ENCODE results near the gene RDH5. TPM values are rescaled to one million over a fixed set of nuclear protein-coding genes. Genes with fewer than 3 reads are reported as not detected.

RDH5 gene
- total RNA-seq, 4 donors from 2014 or later: 5.7 to 15.3 (median 9.5) TPM

- no peak for DNase-seq (ENCODE audit: low spot score in 2 of 2)
- H3K4me1 ChIP-seq: no peaks in the 10 kb centered on the region
- no peak overlapping the region for H3K4me3 ChIP-seq
- H3K27ac ChIP-seq: no peak overlapping the region
- peaks cover 37% of the 10 kb centered on the region for H3K36me3 ChIP-seq
- no peaks in the 10 kb centered on the region for H3K27me3 ChIP-seq
- 95% methylated on average over 4 of the region's 4 CpGs for WGBS
- TF ChIP-seq POLR2A (IDR thresholded peaks at IDR 0.05): no peak
- no peak for TF ChIP-seq CTCF (IDR thresholded peaks at IDR 0.05)
- no peaks in the 10 kb centered on the region for H3K9me3 ChIP-seq
These were observed 47.0 kb downstream of the RDH5 start for GRCh38 chr12:55767156-55767555.

GRCh38 chr12:55771736-55772135, 51.5 kb downstream of the RDH5 start:
- no peak for DNase-seq (ENCODE audit: low spot score in 2 of 2)
- Histone ChIP-seq H3K36me3 (peaks cover 39% of the 10 kb centered on the region), H3K9me3 (no peaks in the 10 kb centered on the region), H3K27me3 (no peaks in the 10 kb centered on the region), H3K27ac (no peak overlapping the region), H3K4me3 (no peak overlapping the region), H3K4me1 (no peaks in the 10 kb centered on the region)
- TF ChIP-seq POLR2A (IDR thresholded peaks at IDR 0.05) (no peak), POLR2AphosphoS5 (IDR thresholded peaks at IDR 0.05) (no peak), EP300 (IDR thresholded peaks at IDR 0.05) (no peak), CTCF (IDR thresholded peaks at IDR 0.05) (no peak)
- WGBS: 71% methylated on average over 6 of the region's 6 CpGs

Other genes with a start within 250 kb of the RDH5 start
- not detected for gene OR6C68, start 228.0 kb upstream of the RDH5 start, total RNA-seq
- gene OR6C4, start 170.8 kb upstream of the RDH5 start, total RNA-seq: not detected
- gene OR2AP1, start 147.9 kb upstream of the RDH5 start, total RNA-seq: not detected
- not detected for gene OR10P1, start 83.5 kb upstream of the RDH5 start, total RNA-seq
- 10 to 100 TPM in 3 of 4 donors, 1 to 10 TPM in 1; 9.5 to 20.6 (median 15.8) TPM for gene ITGA7, start 12.5 kb upstream of the RDH5 start, total RNA-seq
- gene BLOC1S1, start 4.3 kb upstream of the RDH5 start, total RNA-seq: 100 to 1,000 TPM in 3 of 4 donors, 10 to 100 TPM in 1; 92.7 to 166 (median 139) TPM
- 100 to 1,000 TPM; 176 to 303 (median 193) TPM for gene CD63, start 8.6 kb downstream of the RDH5 start, total RNA-seq
- 1 to 10 TPM in 3 of 4 donors, under 1 TPM in 1; 0.68 to 3.8 (median 2.0) TPM for gene GDF11, start 22.7 kb downstream of the RDH5 start, total RNA-seq
- gene SARNP, start 97.3 kb downstream of the RDH5 start, total RNA-seq: 10 to 100 TPM; 32.0 to 45.8 (median 40.1) TPM
- 10 to 100 TPM in 3 of 4 donors, 1 to 10 TPM in 1; 8.6 to 22.8 (median 18.2) TPM for gene ORMDL2, start 97.6 kb downstream of the RDH5 start, total RNA-seq
- gene DNAJC14, start 109.2 kb downstream of the RDH5 start, total RNA-seq: 10 to 100 TPM; 29.8 to 38.2 (median 36.2) TPM
- 10 to 100 TPM in 1 of 4 donors, 1 to 10 TPM in 3; 4.2 to 10.5 (median 5.5) TPM for gene MMP19, start 122.5 kb downstream of the RDH5 start, total RNA-seq
- gene PYM1, start 207.5 kb downstream of the RDH5 start, total RNA-seq: 10 to 100 TPM; 32.0 to 41.8 (median 37.4) TPM
- gene DGKA, start 210.8 kb downstream of the RDH5 start, total RNA-seq: 100 to 1,000 TPM; 185 to 556 (median 198) TPM
- gene PMEL, start 245.6 kb downstream of the RDH5 start, total RNA-seq: 100 to 1,000 TPM in 1 of 4 donors, 10 to 100 TPM in 3; 54.4 to 188 (median 71.7) TPM
- gene CDK2, start 246.4 kb downstream of the RDH5 start, total RNA-seq: 10 to 100 TPM; 18.4 to 33.2 (median 28.6) TPM

Measured in suprapubic skin (tissue), 4 donors.